HK-2 (cell line): ENCODE measurements around the gene SLC22A23.
"Not testable (repeated sequence)": the region's sequence is repeated elsewhere in the genome, so short reads cannot be mapped to it uniquely, and the experiment has no call there.

Experiments
- DNase-seq: peaks from one replicate; pipeline ENCODE4 v3.0.0-alpha.2; 2018; ENCODE audit not compliant: unreplicated experiment

The SLC22A23 gene

GRCh38 chr6:3267162-3267561, 189.7 kb downstream of the SLC22A23 start:
- DNase-seq: no peak

DNA sequence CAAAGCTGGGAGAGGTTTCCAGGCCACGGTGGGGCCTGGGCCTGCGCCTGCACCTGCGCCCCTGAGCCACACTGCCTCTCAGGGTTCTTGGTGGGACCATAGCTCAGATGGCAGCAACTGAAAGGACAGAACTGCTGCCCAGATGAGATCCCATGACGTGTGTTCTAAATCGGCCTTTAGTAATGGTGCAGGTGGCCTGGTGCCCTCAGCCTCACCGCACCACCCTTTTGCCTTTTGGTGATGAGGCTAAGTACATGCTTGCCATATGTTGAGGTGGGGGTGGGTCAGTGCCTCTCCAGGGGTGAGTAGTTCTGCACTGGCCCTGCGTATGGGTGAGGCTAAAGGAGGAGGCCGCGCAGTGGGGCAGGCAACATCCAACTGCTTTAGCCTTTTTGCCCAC, 190.7 kb downstream of the SLC22A23 start:
- no peak for DNase-seq

GRCh38 chr6:3265671-3266070, 191.2 kb downstream of the SLC22A23 start:
- DNase-seq: no peak

GRCh38 chr6:3264356-3264755, 192.5 kb downstream of the SLC22A23 start:
- DNase-seq: no peak

DNA sequence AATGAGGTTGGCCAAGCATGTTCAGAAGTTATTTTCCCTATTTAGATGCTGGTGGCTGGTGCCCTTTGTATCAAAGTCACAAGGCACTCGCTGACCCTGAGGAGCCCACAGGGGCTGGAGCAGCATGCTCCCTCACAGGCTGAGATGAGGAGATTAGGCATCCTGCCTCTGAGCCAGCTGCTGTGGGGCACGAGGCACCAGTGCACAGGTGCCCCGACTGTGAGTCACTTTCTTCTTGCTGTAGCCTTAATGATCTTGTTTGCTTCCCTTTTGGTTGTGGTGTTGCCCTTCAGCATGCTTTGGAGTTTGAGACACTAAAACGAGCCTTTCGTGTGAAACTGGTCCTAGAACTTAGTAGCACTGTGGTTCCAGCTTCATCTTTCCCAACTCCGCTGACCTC, 193.8 kb downstream of the SLC22A23 start:
- DNase-seq: no peak

GRCh38 chr6:3261921-3262320, 194.9 kb downstream of the SLC22A23 start:
- DNase-seq: no peak

DNA sequence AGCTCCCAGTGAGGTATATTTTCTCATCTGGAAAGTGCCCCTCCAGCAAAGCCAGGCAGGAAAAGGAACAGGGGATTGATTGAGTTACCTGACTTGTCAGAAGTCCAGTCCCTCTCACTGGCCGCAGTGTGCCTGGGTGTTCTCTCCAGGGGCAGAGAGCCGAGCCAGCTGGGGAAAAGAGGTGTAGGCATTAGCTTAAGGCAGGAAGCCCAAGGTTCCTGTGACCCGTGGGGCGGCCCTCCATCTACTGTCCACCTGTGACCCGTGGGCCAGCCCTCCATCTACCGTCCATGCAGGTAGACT, 195.4 kb downstream of the SLC22A23 start:
- no peak for DNase-seq

DNA sequence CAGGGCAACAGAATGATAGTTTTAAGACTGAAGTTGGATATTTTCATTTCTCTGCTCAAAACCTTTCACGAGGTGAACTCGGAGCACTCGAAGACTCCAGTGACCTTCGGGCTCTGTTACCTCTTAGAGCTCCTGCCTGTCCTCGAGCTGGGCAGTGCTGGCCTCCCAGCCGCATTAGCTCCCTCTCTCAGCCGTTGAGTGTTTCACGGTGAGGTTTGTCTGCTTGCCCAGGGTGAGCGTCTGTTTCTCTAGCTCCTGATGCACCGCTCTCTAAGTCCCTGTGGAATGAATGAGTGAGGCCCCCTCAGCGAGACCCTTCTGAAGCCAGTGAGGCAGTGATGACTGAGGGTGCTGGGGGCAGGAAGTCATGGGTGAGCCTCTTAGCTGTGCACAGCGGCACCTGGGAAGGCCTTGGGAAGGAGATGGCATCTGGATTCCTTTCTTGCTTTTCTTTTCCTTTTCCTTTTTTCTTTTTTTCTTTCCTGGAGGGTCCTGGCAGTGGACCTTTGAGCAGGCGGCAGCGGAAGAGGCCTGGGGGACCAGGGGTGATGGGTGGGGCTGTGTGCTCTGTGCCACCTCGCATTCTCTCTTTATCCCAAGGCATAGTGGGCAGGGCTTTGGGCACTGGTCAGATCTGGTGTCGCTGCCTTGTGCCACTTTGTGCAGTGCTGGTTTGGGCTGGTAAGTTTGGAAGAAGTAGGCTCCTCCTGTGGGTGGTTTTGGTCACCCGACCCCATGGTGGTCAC, 195.9 kb downstream of the SLC22A23 start:
- no peak for DNase-seq

DNA sequence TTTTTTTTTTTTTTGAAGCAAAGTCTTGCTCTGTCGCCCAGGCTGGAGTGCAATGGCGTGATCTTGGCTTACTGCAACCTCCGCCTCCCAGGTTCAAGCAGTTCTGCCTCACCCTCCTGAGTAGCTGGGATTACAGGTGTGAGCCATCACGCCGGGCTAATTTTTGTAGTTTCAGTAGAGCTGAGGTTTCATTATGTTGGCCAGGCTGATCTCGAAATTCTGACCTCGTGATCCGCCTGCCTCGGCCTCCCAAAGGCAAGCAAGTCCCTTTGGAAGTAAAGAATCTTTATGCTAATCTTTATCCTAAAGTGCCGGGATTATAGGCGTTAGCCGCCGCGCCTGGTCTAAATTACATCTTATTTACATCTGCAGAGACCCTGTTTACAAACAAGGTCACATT, 196.6 kb downstream of the SLC22A23 start:
- no peak for DNase-seq

DNA sequence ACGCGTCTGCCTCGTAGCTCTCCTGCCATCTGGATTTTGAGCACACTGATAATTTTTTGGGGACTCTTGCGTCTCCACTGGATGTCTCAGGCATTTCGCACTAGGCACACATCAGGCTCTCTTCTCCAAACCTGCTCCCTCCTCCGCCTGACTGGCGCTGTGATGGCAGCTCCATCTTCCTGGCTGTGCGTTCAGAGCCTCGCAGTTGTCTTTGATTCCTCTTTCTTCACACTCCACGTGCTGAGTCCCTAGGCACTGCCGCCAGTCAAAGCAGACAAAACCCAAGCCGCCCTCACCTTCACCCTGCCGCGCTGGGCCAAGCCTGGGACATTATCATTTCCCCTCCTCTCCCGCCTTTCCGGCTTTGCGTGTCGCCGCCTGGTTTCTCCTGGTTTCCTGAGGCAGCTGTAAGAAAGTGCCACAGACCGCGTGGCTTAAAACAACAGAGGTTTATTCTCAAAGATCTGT, 197.3 kb downstream of the SLC22A23 start:
- DNase-seq: peak; percentile 46

GRCh38 chr6:3258720-3259490, 197.9 kb downstream of the SLC22A23 start, which contains the start of gene PSMG4:
PSMG4 (plus strand) TSS chr6:3258947; CDS start chr6:3259023, 76 bp downstream.
- peak; percentile 97 for DNase-seq

DNA sequence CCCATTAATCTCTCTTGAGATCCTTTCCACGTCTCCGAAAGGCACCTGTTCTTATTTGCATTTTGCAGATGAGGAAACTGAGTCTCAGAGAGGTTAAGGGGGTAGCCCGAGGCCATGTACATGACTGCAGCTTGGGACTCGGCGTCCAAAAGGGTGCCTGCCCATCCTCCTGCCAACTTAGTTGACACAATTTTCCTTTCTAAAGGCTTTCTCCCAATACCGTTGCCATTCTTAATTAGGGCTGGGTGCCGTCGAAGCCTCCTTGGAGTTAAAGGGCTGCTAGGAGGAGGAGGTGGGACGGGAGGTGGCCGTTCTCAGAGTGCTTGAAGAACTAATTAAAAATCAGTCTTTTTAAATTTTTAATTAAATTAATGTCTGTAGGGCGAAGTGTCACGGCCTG, 198.6 kb downstream of the SLC22A23 start:
- no peak for DNase-seq

DNA sequence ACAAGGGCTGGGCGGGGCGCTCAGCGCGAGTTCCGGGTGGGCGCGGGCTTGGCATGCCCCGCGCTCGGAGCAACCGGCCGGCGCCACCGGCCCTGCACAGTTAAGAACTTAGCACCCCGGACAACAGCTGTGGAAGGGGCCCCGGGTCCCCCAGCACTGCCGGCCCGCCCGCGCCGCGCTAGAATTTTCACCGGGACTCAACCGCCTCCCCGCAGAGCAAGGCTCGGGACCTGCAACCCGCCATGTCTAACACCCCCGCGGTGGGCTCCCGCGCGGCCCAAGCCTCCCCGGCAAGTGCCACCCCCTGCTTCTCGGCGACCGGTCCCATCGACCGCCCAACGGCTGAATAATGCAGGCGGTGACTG, 203.3 kb downstream of the SLC22A23 start:
- no peak for DNase-seq

DNA sequence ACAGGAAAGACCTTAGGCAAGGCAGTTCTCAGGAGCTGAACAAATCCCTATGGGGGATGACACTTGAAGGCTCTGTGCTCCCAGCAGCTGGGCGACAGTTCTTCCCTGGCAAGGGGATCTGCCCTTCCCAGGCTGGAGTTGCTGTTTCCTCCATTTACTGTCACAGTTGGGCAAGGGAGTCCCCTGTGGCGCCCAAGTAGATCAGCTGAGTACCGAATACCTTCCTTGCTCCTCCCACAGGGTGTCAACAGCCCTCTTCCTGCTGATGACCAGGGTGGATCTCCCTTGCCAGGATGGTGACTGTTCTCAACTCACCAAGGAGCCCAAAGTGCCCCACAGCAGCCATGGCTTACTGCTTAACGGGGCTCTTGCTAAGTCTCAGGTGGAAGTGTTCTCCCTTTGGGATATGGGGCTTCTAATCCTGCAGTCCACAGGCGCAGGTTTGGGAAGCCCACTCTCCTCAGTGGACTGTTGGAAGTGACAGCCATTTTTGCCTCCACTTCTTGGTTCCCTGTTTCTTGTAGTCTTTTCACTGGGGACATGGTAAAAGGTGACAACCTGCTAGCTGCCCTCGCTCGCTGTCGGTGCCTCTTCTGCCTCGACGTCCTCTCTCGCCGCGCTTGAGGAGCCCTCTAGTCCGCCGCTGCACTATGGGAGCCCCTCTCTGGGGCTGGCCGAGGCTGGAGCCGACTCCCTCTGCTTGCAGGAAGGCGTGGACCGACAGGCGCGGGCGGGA, 203.8 kb downstream of the SLC22A23 start:
- DNase-seq: no peak

DNA sequence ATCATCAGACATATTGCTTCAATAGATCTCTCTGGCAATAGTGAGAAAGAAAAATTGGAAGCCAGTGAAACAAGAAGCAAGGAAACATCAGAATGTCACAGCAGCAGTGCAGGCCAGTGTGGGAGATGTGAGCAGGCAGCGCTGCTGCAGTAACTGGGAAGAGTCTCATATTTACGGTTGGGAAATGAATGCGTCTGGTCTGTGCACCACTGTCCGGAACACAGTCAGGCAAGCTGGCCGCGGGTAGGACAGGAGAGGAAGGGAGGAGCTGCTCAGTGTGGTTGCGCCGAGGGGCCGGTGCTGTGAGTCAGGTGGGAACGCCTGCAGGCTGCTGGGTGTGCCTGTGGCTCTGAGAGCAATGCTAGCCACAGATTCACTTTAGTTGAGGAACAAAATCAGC, 204.5 kb downstream of the SLC22A23 start:
- DNase-seq: no peak

GRCh38 chr6:3251462-3252314, 205.2 kb downstream of the SLC22A23 start:
- peak; percentile 81 for DNase-seq

DNA sequence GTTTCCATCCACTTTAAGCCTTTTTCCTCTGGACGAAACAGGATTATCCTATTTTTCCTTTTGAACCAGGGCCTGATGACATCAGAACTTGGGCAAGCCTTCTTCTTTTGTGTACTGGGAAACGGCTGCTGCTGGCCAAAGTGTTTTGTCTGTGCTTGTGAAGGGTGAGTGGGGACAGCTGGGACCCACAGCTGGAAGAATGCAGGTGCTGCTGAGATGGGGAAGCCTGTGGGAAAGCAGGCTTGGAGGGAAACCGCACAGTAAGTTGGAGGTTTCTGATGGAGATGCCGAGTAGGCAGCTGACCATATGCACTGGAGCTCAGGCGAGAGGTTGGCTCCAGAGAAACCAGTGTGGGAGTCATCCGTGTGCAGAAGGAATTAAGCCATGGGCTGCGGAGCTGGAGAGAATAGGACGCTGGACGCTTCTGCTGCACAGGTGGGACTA, 206.6 kb downstream of the SLC22A23 start:
- DNase-seq: no peak

GRCh38 chr6:3249821-3250220, 207.0 kb downstream of the SLC22A23 start:
- no peak for DNase-seq

DNA sequence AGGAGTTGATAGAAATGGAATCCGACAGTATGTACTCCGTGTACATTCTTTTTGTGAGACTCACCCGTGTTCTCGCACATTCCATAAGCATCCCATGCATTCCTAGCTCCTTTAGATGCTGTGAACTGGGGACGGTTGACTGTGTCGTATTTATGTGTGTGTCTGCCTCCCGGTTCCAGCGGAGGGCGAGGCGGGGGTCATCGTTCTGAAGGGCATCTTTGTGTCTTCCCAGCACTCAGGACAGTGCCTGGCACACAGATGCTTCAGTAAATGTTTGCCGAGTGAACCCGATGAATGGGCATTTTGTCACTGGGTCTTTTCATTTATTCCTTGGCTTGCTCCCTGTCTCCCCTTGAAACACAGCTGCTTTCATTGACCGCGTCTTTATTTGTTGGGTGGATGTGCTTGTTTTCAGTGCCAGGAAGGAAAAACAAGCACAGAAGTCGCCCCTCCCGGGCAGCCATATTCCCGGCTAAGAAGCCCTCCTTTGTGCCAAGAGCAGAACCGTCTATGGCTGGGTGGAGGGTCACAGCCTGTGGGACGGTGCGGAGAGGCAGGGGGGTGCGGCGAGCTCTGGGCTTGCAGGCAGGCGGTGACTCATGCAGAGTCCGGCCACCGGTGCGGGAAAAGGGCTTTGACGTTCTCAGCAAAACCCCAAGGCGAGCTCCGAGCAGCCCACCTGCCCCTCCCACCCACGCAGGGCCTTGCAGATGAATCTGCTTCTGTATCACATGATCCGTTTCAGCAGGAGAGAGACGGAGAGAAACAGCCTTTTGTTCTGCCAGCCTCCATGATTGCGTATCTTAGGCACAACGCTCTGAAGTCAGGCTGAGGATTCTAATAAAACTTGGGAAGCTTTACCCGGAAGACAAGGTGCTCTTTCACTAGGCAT, 209.3 kb downstream of the SLC22A23 start:
- peak; percentile 18 for DNase-seq

DNA sequence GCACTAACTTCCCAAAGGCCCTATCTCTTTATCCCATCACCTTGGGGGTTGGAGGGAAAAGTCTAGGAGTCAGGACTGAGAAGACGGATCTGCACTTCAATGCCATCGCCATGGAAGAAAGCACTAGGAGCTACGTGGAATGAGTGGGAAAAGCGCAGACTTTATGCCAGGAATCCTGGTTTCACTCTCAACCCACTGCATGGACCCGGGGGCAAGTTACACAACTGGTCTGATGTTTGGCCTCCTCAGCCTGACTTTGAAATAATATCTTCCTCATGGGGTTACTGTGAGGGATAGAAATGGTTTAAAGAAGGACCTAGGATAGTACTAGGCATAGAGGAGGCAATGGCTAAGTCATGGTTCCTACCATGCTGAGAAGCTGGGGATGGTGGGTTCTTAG, 211.6 kb downstream of the SLC22A23 start:
- DNase-seq: no peak

- DNase-seq: not testable (repeated sequence)
Observed at GRCh38 chr6:3244832-3245161, 212.1 kb downstream of the SLC22A23 start.
